WTC11 (cell line): ENCODE measurements around the gene CRY2. TPM values are rescaled to one million over a fixed set of nuclear protein-coding genes. Genes with fewer than 3 reads are reported as not detected.

Source experiments
- AFF4 ChIP-seq: sonication (generic); formaldehyde crosslinking; IDR thresholded peaks from 2 replicates; pipeline ENCODE4 v1.8.1; 2023; ENCODE audit warnings: mild to moderate bottlenecking, missing genetic modification reagents, borderline replicate concordance
- ATF2 ChIP-seq: sonication (generic); formaldehyde crosslinking; IDR thresholded peaks from 2 replicates; pipeline ENCODE4 v1.8.1; 2022; ENCODE audit warnings: low read depth, missing genetic modification reagents, borderline replicate concordance
- CREB1 ChIP-seq: sonication (generic); formaldehyde crosslinking; IDR thresholded peaks from 2 replicates; pipeline ENCODE4 v1.8.0; 2023; ENCODE audit warnings: mild to moderate bottlenecking, missing genetic modification reagents
- CREM ChIP-seq: sonication (generic); formaldehyde crosslinking; IDR thresholded peaks from 2 replicates; pipeline ENCODE4 v1.8.1; 2022; ENCODE audit warnings: mild to moderate bottlenecking, missing genetic modification reagents, moderate library complexity
- FOXP1 ChIP-seq: sonication (generic); formaldehyde crosslinking; IDR thresholded peaks from 2 replicates; pipeline ENCODE4 v1.8.0; 2022; ENCODE audit warnings: missing genetic modification reagents, mild to moderate bottlenecking, moderate library complexity, borderline replicate concordance
- FOXP4 ChIP-seq: sonication (generic); formaldehyde crosslinking; IDR thresholded peaks from 2 replicates; pipeline ENCODE4 v1.8.0; 2022; ENCODE audit warnings: mild to moderate bottlenecking, missing genetic modification reagents
- GABPB1 ChIP-seq: sonication (generic); formaldehyde crosslinking; IDR thresholded peaks from 2 replicates; pipeline ENCODE4 v1.8.1; 2023; ENCODE audit warnings: mild to moderate bottlenecking, missing genetic modification reagents
- GRHL2 ChIP-seq: fragments of 250-450 bp; sonication (Bioruptor Pico); IDR thresholded peaks from 2 replicates; pipeline ENCODE4 v1.8.0; 2022; ENCODE audit warnings: mild to moderate bottlenecking, moderate library complexity; ENCODE audit not compliant: insufficient replicate concordance, severe bottlenecking
- JUN ChIP-seq: sonication (generic); formaldehyde crosslinking; IDR thresholded peaks from 2 replicates; pipeline ENCODE4 v1.8.0; 2023; ENCODE audit warnings: mild to moderate bottlenecking, missing genetic modification reagents
- KAT7 ChIP-seq: sonication (generic); formaldehyde crosslinking; IDR thresholded peaks from 2 replicates; pipeline ENCODE4 v1.8.1; 2023; ENCODE audit warnings: missing genetic modification reagents, mild to moderate bottlenecking, borderline replicate concordance
- NR1H2 ChIP-seq: sonication (generic); formaldehyde crosslinking; IDR thresholded peaks from 2 replicates; pipeline ENCODE4 v1.9.0; 2021; ENCODE audit warnings: mild to moderate bottlenecking, moderate library complexity, missing genetic modification reagents
- NR2C2 ChIP-seq: sonication (generic); formaldehyde crosslinking; IDR thresholded peaks from 2 replicates; pipeline ENCODE4 v1.8.0; 2022; ENCODE audit warnings: mild to moderate bottlenecking, missing genetic modification reagents
- SOX15 ChIP-seq: fragments of 250-450 bp; sonication (Bioruptor Pico); IDR thresholded peaks from 2 replicates; pipeline ENCODE4 v1.9.0; 2021; ENCODE audit warnings: mild to moderate bottlenecking
- TEAD1 ChIP-seq: sonication (generic); formaldehyde crosslinking; IDR thresholded peaks from 2 replicates; pipeline ENCODE4 v1.8.0; 2022; ENCODE audit warnings: mild to moderate bottlenecking, missing genetic modification reagents
- ZMAT4 ChIP-seq: fragments of 250-450 bp; sonication (Bioruptor Pico); IDR thresholded peaks from 2 replicates; pipeline ENCODE4 v1.9.0; 2021; ENCODE audit warnings: mild to moderate bottlenecking
- ZNF219 ChIP-seq: sonication (generic); formaldehyde crosslinking; IDR thresholded peaks from 2 replicates; pipeline ENCODE4 v1.8.0; 2023; ENCODE audit warnings: missing genetic modification reagents, mild to moderate bottlenecking, borderline replicate concordance
- ZNF416 ChIP-seq: fragments of 250-450 bp; sonication (Bioruptor Pico); IDR thresholded peaks from 2 replicates; pipeline ENCODE4 v1.9.0; 2021; ENCODE audit warnings: mild to moderate bottlenecking, inconsistent platforms
- ZNF425 ChIP-seq: fragments of 250-450 bp; sonication (Bioruptor Pico); conservative IDR thresholded peaks from 2 replicates; pipeline ENCODE4 v1.9.0; 2021; ENCODE audit warnings: mild to moderate bottlenecking
- ZNF671 ChIP-seq: fragments of 250-450 bp; sonication (Bioruptor Pico); IDR thresholded peaks from 2 replicates; pipeline ENCODE4 v1.8.0; 2021; ENCODE audit warnings: mild to moderate bottlenecking
- total RNA-seq: library from RNA; stranded (reverse); gene quantifications from 3 replicates; pipeline ENCODE4 v1.2.3, GENCODE V29; 2021
- TF ChIP-seq, protein P1 (sequence below): fragments of 250-450 bp; sonication (Bioruptor Pico); IDR thresholded peaks from 2 replicates; pipeline ENCODE4 v1.8.0; 2021; ENCODE audit warnings: mild to moderate bottlenecking
- TF ChIP-seq, protein P2 (sequence below): sonication (generic); formaldehyde crosslinking; IDR thresholded peaks from 2 replicates; pipeline ENCODE4 v1.8.1; 2023; ENCODE audit warnings: mild to moderate bottlenecking, moderate library complexity, missing genetic modification reagents
- TF ChIP-seq, protein P3 (sequence below): fragments of 200-600 bp; IDR thresholded peaks from 2 replicates; pipeline ENCODE4 v1.8.0; 2022; ENCODE audit warnings: antibody characterized with exemption

The CRY2 gene
- total RNA-seq, 1 experiment from 2014 or later: 18.3 TPM

- TF ChIP-seq AFF4 (CRISPR knock-in tag): no peak
- TF ChIP-seq ATF2 (CRISPR knock-in tag): no peak
- no peak for TF ChIP-seq ZNF425 (CRISPR knock-in tag)
- TF ChIP-seq GRHL2 (CRISPR knock-in tag): no peak
- TF ChIP-seq, protein P1, sequence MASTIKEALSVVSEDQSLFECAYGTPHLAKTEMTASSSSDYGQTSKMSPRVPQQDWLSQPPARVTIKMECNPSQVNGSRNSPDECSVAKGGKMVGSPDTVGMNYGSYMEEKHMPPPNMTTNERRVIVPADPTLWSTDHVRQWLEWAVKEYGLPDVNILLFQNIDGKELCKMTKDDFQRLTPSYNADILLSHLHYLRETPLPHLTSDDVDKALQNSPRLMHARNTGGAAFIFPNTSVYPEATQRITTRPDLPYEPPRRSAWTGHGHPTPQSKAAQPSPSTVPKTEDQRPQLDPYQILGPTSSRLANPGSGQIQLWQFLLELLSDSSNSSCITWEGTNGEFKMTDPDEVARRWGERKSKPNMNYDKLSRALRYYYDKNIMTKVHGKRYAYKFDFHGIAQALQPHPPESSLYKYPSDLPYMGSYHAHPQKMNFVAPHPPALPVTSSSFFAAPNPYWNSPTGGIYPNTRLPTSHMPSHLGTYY: no peak
- TF ChIP-seq TEAD1 (CRISPR knock-in tag): no peak
- no peak for TF ChIP-seq FOXP4 (CRISPR knock-in tag)
- no peak for TF ChIP-seq GABPB1 (CRISPR knock-in tag)
- no peak for TF ChIP-seq ZNF671 (CRISPR knock-in tag)
- TF ChIP-seq CREM: 0 out of 2 replicates have a peak, but pooled peaks have one; percentile 12
- TF ChIP-seq NR2C2: no peak
- TF ChIP-seq, protein P2, sequence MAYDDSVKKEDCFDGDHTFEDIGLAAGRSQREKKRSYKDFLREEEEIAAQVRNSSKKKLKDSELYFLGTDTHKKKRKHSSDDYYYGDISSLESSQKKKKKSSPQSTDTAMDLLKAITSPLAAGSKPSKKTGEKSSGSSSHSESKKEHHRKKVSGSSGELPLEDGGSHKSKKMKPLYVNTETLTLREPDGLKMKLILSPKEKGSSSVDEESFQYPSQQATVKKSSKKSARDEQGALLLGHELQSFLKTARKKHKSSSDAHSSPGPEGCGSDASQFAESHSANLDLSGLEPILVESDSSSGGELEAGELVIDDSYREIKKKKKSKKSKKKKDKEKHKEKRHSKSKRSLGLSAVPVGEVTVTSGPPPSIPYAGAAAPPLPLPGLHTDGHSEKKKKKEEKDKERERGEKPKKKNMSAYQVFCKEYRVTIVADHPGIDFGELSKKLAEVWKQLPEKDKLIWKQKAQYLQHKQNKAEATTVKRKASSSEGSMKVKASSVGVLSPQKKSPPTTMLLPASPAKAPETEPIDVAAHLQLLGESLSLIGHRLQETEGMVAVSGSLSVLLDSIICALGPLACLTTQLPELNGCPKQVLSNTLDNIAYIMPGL (CRISPR knock-in tag): no peak
- no peak for TF ChIP-seq ZNF219 (CRISPR knock-in tag)
- TF ChIP-seq SOX15: no peak
- no peak for TF ChIP-seq JUN (CRISPR knock-in tag)
- TF ChIP-seq ZMAT4: no peak
- peak; percentile 73; the same call in 1 of the 2 replicates for TF ChIP-seq KAT7 (CRISPR knock-in tag)
- TF ChIP-seq, protein P3, sequence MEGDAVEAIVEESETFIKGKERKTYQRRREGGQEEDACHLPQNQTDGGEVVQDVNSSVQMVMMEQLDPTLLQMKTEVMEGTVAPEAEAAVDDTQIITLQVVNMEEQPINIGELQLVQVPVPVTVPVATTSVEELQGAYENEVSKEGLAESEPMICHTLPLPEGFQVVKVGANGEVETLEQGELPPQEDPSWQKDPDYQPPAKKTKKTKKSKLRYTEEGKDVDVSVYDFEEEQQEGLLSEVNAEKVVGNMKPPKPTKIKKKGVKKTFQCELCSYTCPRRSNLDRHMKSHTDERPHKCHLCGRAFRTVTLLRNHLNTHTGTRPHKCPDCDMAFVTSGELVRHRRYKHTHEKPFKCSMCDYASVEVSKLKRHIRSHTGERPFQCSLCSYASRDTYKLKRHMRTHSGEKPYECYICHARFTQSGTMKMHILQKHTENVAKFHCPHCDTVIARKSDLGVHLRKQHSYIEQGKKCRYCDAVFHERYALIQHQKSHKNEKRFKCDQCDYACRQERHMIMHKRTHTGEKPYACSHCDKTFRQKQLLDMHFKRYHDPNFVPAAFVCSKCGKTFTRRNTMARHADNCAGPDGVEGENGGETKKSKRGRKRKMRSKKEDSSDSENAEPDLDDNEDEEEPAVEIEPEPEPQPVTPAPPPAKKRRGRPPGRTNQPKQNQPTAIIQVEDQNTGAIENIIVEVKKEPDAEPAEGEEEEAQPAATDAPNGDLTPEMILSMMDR: no peak
- TF ChIP-seq NR1H2: no peak
- no peak for TF ChIP-seq CREB1 (CRISPR knock-in tag)
- TF ChIP-seq FOXP1 (CRISPR knock-in tag): peak; percentile 39
- no peak for TF ChIP-seq ZNF416 (CRISPR knock-in tag)
Measured at GRCh38 chr11:45885274-45885920, 38.1 kb downstream of the CRY2 start, which contains the start of gene MAPK8IP1 (continued).
